GM11168 (cell line): Measurements from ENCODE around the gene HS6ST3.

Experiments
- in situ Hi-C: fragments of 300-500 bp; cut with MboI; formaldehyde crosslinking; loops from one replicate; pipeline ENCODE4 v1.12.0; 2022; ENCODE audit warnings: low sequenced_read_pairs; ENCODE audit not compliant: unreplicated experiment

Gene HS6ST3

GRCh38 chr13:96285729-96286128 is 195.8 kb downstream of the HS6ST3 start:
- in situ Hi-C loops = no loop called here

- in situ Hi-C loops = no loop called here
Observed at GRCh38 chr13:96294930-96295881, 205.3 kb downstream of the HS6ST3 start.

GRCh38 chr13:96297360-96297759 is 207.5 kb downstream of the HS6ST3 start:
- in situ Hi-C loops = no loop called here

GRCh38 chr13:96299235-96299634 is 209.3 kb downstream of the HS6ST3 start:
- in situ Hi-C loops = no loop called here

GRCh38 chr13:96308568-96308967 is 218.7 kb downstream of the HS6ST3 start:
- in situ Hi-C loops = no loop called here

GRCh38 chr13:96314974-96315373 is 225.1 kb downstream of the HS6ST3 start:
- in situ Hi-C loops = no loop called here

- in situ Hi-C loops = no loop called here
Observed at GRCh38 chr13:96338030-96338429, 248.1 kb downstream of the HS6ST3 start.

GRCh38 chr13:96342286-96342685 is 252.4 kb downstream of the HS6ST3 start:
- in situ Hi-C loops = no loop called here

GRCh38 chr13:96342852-96343465 is 253.1 kb downstream of the HS6ST3 start:
- in situ Hi-C loops = no loop called here

- in situ Hi-C loops = no loop called here
Observed at GRCh38 chr13:96346921-96347320, 257.0 kb downstream of the HS6ST3 start.

GRCh38 chr13:96373597-96373996 is 283.7 kb downstream of the HS6ST3 start:
- in situ Hi-C loops = no loop called here

GRCh38 chr13:96377835-96378234 is 287.9 kb downstream of the HS6ST3 start:
- in situ Hi-C loops = no loop called here

- in situ Hi-C loops = no loop called here
Observed at GRCh38 chr13:96379967-96380366, 290.1 kb downstream of the HS6ST3 start.

- in situ Hi-C loops = no loop called here
Observed at GRCh38 chr13:96381681-96382080, 291.8 kb downstream of the HS6ST3 start.

GRCh38 chr13:96388598-96388997 is 298.7 kb downstream of the HS6ST3 start:
- in situ Hi-C loops = no loop called here

GRCh38 chr13:96391606-96392005 is 301.7 kb downstream of the HS6ST3 start:
- in situ Hi-C loops = no loop called here

- in situ Hi-C loops = no loop called here
Observed at GRCh38 chr13:96397807-96398206, 307.9 kb downstream of the HS6ST3 start.

GRCh38 chr13:96398486-96398885 is 308.6 kb downstream of the HS6ST3 start:
- in situ Hi-C loops = no loop called here

- in situ Hi-C loops = no loop called here
Observed at GRCh38 chr13:96403241-96403640, 313.3 kb downstream of the HS6ST3 start.

GRCh38 chr13:96403651-96404050 is 313.7 kb downstream of the HS6ST3 start:
- in situ Hi-C loops = no loop called here

- in situ Hi-C loops = no loop called here
Observed at GRCh38 chr13:96415831-96416385, 326.0 kb downstream of the HS6ST3 start.
